Hematopoietic multipotent progenitor cell treated with erythropoietin and hydrocortisone succinate and interleukin-3 and kit ligand, for 8 days (in vitro differentiated cells): ENCODE measurements around the gene SLC66A2.
"Not testable (repeated sequence)": the region's sequence is repeated elsewhere in the genome, so short reads cannot be mapped to it uniquely, and the experiment has no call there.

Experiments
- DNase-seq: peaks from one replicate; pipeline ENCODE4 v3.0.0-alpha.2; 2015

The SLC66A2 gene

GRCh38 chr18:79877163-79878091 is 74.0 kb downstream of the SLC66A2 start:
- DNase-seq = no peak

DNA sequence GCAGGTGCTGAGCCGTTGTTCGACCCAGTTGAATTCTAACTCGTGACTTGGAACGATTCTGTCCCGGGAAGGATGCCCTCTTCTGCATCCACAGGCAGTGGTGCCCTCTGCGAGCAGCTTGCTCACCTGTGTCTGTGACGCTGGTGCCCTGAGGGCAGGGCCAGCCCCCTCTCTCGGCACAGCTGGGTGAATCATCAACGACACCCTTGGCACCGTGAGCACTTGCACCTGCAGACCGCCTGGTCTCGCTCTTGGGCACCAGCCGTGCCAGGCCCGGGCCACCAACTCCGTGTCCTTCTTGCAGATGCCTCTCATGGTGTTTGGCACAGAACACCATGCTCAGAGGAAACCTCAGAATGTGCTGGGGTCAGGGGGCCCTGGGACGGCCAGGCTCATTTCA is 75.0 kb downstream of the SLC66A2 start:
- DNase-seq = no peak

DNA sequence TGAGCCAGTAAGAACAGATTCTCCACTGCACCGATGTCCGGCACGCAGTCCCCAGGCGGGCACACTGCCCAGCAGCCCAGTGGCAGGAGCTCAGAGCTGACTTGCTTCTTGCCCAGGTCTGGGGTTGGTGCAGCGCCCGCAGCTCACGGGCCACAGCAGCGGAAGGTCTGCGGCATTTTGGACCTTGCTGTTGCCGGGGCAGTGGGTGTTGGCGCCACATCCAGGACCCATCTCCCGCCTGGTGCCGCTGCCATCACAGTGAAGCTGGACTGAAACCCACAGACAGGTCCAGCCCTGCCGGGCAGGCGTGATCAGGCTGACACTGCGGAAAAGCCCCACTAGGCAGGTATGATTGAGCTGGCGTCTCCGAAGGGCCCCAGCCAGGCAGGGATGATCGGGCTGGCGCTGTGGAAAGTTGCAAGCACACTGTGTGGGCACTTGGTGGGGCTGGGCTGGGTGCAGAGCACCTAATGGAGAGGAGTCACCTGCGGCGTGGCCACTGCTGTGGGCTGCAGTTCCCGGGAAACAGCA is 75.5 kb downstream of the SLC66A2 start:
- DNase-seq = no peak

DNA sequence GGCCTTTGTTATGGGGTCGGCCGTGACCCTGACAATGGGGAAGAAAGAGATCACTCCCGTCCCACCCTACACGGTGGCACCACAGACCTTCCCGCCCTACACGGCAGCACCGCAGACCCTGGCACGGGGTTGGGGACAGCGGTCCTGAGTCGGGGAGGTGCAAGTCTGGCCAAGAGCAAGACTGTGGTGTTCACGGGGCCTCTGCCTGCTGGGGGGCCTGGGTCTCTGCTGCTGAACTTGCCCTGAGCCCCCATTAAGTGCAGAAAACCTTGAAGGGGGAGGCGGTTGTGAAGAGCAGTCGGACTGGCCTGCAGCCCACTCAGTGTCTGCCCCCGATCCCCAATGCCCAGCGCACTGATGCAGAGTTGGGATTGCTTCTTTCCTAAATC is 75.9 kb downstream of the SLC66A2 start:
- no peak for DNase-seq

DNA sequence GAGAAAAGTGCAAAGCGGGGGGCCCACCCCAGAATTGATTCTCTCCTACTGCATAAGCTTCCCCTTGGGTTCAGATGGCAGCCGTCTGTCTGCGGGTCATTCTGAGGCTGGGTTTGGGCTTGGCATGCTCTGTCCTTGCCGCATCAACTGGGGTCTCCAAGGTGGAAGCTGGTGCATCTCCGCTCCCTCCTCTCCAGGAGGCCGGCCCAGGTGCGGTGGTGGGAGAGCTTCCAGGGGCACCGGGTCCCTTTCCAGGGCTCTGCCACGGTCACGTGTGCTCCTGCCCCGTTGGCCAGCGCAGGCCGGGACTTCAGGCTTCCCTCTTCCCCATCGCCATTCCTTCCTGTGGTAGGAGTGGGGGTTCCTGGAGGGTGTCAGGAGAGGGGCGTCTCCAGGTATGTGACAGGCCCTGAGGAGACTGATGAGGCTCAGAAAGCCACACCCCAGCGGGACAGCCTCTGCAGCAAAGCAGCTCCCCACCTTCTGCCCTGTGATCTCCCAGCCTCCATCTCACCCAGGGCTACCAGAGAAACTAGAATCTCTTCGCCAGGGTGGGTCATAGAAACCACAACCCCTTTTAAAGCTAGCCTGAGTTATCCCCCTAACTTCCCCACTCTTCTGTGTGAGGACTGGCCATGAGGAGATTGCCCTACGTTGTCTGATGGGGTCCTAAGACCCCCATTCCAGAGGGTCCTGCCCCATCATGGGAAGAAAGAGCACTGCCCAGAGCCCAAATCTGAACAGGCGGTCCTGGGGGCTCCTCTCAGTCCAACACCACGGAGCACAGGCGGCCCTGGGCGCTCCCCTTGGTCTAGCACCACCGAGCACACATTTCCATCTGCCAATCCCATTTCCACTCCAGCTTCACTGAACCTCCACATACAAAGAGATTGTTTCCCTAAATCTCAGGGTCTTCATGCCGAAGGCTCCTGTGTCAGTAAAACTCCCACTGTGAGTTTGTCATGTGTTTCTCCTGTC is 76.6 kb downstream of the SLC66A2 start:
- DNase-seq = no peak

- no peak for DNase-seq
Measured at GRCh38 chr18:79873449-79874110, 77.9 kb downstream of the SLC66A2 start.

GRCh38 chr18:79872527-79873444 is 78.7 kb downstream of the SLC66A2 start:
- DNase-seq = no peak

- DNase-seq = no peak
Measured at GRCh38 chr18:79871481-79872091, 79.9 kb downstream of the SLC66A2 start.

- no peak for DNase-seq
Measured at GRCh38 chr18:79871026-79871390, 80.4 kb downstream of the SLC66A2 start.

DNA sequence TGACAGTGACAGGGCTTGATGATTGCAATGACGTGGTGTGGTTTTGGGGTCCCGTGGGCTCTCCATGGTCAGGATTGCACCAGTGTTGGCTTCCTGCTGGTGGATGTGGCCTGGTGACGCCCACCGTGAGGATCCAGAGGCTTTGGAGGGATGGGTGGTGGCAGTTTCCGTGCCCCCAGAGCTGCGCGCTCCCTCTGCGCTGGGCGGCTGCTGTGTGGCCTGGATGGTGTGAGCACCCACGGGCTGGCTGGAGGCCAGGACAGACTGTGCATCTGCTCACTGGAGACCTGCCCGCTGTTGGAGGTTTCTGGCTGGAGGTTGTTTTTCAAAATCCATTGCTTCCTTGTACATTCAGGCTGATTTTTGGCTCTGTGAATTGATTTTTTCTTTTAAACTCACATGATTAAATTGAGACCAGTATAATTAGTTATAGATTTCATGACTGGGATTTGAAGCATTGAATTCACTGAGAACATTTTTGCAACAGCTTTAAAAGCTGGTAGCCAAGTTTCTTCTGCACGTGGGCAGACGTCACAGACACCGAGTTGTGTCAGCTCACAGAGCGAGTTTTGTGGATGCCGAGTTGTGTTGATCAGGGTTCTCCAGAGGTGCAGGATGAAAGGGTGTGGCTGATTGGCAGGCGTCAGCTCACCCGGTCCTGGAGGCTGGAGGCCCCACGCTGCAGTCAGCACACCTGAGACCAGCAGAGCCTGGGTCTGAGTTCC is 81.0 kb downstream of the SLC66A2 start:
- DNase-seq = no peak

DNA sequence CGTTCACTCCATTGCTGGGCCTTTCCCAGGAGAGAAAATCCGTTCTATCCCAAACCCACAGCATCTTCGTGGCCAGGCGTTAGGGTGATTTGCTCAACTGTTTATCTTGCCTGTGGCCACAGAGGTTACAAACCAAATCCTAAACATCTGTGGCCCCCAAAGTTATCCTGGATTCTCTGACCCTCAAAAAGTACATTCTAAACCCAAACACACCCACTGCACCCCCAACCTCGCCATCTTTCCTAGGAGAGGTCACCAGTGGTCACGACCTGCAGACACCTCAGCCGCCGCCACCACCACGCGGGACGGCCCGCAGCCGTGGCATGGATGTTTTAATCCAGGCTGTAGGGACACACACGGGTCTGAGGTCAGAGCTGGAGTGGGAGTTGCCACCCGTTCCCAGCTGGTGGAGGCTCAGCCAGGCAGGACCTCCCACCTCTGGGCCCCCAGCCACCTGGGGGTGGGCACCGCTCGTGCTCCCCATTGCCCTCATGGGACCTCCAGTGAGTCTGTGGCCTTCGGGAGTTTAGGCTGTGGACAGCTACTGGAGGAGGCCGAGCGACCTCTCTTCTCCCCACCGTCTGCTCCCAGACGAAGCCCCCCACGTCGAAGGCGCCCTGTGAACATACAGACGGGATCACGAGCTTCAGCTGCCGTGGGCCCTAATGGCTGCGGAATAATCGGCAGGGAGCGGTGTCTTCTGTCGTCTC is 81.7 kb downstream of the SLC66A2 start:
- DNase-seq = no peak

- no peak for DNase-seq
Measured at GRCh38 chr18:79868811-79869541, 82.5 kb downstream of the SLC66A2 start.

GRCh38 chr18:79868168-79868784 is 83.2 kb downstream of the SLC66A2 start:
- no peak for DNase-seq

DNA sequence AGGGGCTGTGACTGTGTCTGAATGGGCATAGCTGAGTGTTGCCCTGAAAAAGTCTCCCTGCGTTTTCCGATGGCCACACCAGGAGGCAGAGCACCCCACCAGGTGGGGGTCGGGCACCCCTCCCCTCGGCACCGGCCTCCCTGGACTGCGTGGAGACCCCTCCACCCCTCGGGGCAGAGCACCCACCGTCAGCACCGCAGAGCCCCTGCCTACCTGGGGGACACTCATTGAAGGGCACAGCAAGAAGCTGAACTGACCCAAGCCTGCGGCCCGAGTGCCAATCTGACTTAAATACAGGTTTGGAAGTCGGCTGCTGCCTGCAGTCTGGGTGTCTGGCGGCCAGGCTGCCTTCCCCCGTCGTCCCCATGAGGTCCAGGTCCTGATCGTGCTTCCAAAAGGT is 83.8 kb downstream of the SLC66A2 start:
- no peak for DNase-seq

GRCh38 chr18:79866889-79867574 is 84.4 kb downstream of the SLC66A2 start:
- no peak for DNase-seq

DNA sequence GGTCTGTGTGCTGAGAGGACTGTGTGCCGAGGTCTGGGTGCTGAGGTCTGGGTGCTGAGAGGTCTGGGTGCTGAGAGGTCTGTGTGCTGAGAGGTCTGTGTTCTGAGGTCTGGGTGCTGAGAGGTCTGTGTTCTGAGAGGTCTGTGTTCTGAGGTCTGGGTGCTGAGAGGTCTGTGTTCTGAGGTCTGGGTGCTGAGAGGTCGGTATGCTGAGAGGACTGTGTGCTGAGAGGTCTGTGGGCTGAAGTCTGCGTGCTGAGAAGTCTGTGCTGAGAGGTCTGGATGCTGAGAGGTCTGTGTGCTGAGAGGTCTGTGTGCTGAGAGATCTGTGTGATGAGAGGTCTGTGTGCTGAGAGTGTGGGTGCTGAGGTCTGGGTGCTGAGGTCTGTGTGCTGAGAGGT is 85.5 kb downstream of the SLC66A2 start:
- DNase-seq = not testable (repeated sequence)

- not testable (repeated sequence) for DNase-seq
Measured at GRCh38 chr18:79864955-79865354, 86.5 kb downstream of the SLC66A2 start.
